HEK293T (cell line): ENCODE data around the gene HTATIP2.

Source experiments
- CTCF ChIA-PET: fragments of 350-600 bp; formaldehyde crosslinking; extraction: SDS; loops from one replicate; lab custom pipeline; 2021; ENCODE audit warnings: antibody characterized with exemption, inconsistent platforms; lab: Yijun Ruan, JAX
- POLR2A ChIA-PET: fragments of 350-600 bp; formaldehyde crosslinking; extraction: SDS; loops from one replicate; lab custom pipeline; 2020; ENCODE audit warnings: antibody characterized with exemption, inconsistent platforms; lab: Yijun Ruan, JAX
- DNase-seq: peaks from one replicate; pipeline ENCODE4 v3.0.0; 2012; ENCODE audit warnings: mixed read lengths; ENCODE audit errors: extremely low spot score
- ARNT ChIP-seq: fragments of 450-650 bp; IDR thresholded peaks from 2 replicates; pipeline ENCODE4 v1.6.1; 2017; ENCODE audit warnings: mild to moderate bottlenecking
- BHLHE40 ChIP-seq: fragments of 450-650 bp; IDR thresholded peaks from 2 replicates; pipeline ENCODE4 v1.6.1; 2016; ENCODE audit warnings: mild to moderate bottlenecking, moderate library complexity, borderline replicate concordance
- CTBP1 ChIP-seq: fragments of 450-650 bp; IDR thresholded peaks from 2 replicates; pipeline ENCODE4 v1.6.1; 2016; ENCODE audit warnings: borderline replicate concordance
- ELF4 ChIP-seq: fragments of 450-650 bp; IDR thresholded peaks from 2 replicates; pipeline ENCODE4 v1.6.1; 2017; ENCODE audit warnings: antibody characterized with exemption
- FOXA1 ChIP-seq: fragments of 450-650 bp; IDR thresholded peaks from 2 replicates; pipeline ENCODE4 v1.6.1; 2016; ENCODE audit warnings: mild to moderate bottlenecking
- FOXK2 ChIP-seq: fragments of 450-650 bp; IDR thresholded peaks from 2 replicates; pipeline ENCODE4 v1.6.1; 2016; ENCODE audit warnings: mild to moderate bottlenecking
- FOXM1 ChIP-seq: fragments of 450-650 bp; IDR thresholded peaks from 2 replicates; pipeline ENCODE4 v1.6.1; 2017; ENCODE audit warnings: mild to moderate bottlenecking, borderline replicate concordance
- HDGF ChIP-seq: fragments of 450-650 bp; IDR thresholded peaks from 2 replicates; pipeline ENCODE4 v1.6.1; 2017; ENCODE audit warnings: antibody characterized with exemption, borderline replicate concordance
- L3MBTL2 ChIP-seq: fragments of 450-650 bp; conservative IDR thresholded peaks from 2 replicates; pipeline ENCODE4 v1.6.1; 2016; ENCODE audit warnings: mild to moderate bottlenecking
- LEF1 ChIP-seq: fragments of 450-650 bp; IDR thresholded peaks from 2 replicates; pipeline ENCODE4 v1.6.1; 2017; ENCODE audit warnings: mild to moderate bottlenecking, borderline replicate concordance
- NFRKB ChIP-seq: fragments of 450-650 bp; IDR thresholded peaks from 2 replicates; pipeline ENCODE4 v1.6.1; 2016; ENCODE audit warnings: mild to moderate bottlenecking, moderate library complexity
- SP1 ChIP-seq: fragments of 450-650 bp; IDR thresholded peaks from 2 replicates; pipeline ENCODE4 v1.6.1; 2017
- SUZ12 ChIP-seq: fragments of 450-650 bp; IDR thresholded peaks from 2 replicates; pipeline ENCODE4 v1.6.1; 2016; ENCODE audit warnings: mild to moderate bottlenecking
- TARDBP ChIP-seq: fragments of 450-650 bp; IDR thresholded peaks from 2 replicates; pipeline ENCODE4 v1.6.1; 2016
- ZNF384 ChIP-seq: fragments of 450-650 bp; IDR thresholded peaks from 2 replicates; pipeline ENCODE4 v1.6.1; 2016
- TF ChIP-seq, protein P1 (sequence below): fragments of 450-650 bp; IDR thresholded peaks from 2 replicates; pipeline ENCODE4 v1.6.1; 2016

HTATIP2 gene

GRCh38 chr11:20387261-20388095, 24.0 kb downstream of the HTATIP2 start, which contains the start of gene PRMT3:
Gene PRMT3, plus strand, starts transcription at chr11:20387716. Its CDS starts 31 bp downstream, at chr11:20387747.
- no peak for TF ChIP-seq FOXA1
- TF ChIP-seq SUZ12: no peak
- peak; percentile 88 for TF ChIP-seq L3MBTL2
- TF ChIP-seq FOXM1: no peak
- no peak for TF ChIP-seq NFRKB
- TF ChIP-seq ARNT: no peak
- no peak for TF ChIP-seq SP1
- TF ChIP-seq CTBP1: peak; percentile 41; the same call in 1 of the 2 replicates
- TF ChIP-seq ELF4: peak; percentile 87
- ChIA-PET POLR2A (interaction anchor here (0.7 kb wide), 1 partner anchor 20 kb away, joined by 3 read pairs; no protein-coding TSS in a partner anchor), CTCF (interaction anchor here (1.4 to 2.1 kb wide), 2 partner anchors 10 to 15 kb away, joined by 3 to 6 read pairs; no protein-coding TSS in a partner anchor)
- peak; percentile 94 for DNase-seq

GRCh38 chr11:20388096-20389055, 24.9 kb downstream of the HTATIP2 start:
- ChIA-PET CTCF (interaction anchor here (2.1 kb wide), 1 partner anchor 9 kb away, joined by 6 read pairs; no protein-coding TSS in a partner anchor), POLR2A (interaction anchor here (0.9 kb wide), 1 partner anchor 8 kb away, joined by 4 read pairs; no protein-coding TSS in a partner anchor)
- TF ChIP-seq ZNF384 (no peak), HDGF (no peak), ELF4 (no peak), SP1 (no peak), ARNT (no peak), NFRKB (no peak), FOXA1 (no peak), LEF1 (no peak), SUZ12 (no peak), L3MBTL2 (no peak), CTBP1 (no peak), FOXK2 (no peak), FOXM1 (no peak), TARDBP (no peak), BHLHE40 (no peak)
- TF ChIP-seq, protein P1, sequence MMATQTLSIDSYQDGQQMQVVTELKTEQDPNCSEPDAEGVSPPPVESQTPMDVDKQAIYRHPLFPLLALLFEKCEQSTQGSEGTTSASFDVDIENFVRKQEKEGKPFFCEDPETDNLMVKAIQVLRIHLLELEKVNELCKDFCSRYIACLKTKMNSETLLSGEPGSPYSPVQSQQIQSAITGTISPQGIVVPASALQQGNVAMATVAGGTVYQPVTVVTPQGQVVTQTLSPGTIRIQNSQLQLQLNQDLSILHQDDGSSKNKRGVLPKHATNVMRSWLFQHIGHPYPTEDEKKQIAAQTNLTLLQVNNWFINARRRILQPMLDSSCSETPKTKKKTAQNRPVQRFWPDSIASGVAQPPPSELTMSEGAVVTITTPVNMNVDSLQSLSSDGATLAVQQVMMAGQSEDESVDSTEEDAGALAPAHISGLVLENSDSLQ: no peak
- no peak for DNase-seq

DNA sequence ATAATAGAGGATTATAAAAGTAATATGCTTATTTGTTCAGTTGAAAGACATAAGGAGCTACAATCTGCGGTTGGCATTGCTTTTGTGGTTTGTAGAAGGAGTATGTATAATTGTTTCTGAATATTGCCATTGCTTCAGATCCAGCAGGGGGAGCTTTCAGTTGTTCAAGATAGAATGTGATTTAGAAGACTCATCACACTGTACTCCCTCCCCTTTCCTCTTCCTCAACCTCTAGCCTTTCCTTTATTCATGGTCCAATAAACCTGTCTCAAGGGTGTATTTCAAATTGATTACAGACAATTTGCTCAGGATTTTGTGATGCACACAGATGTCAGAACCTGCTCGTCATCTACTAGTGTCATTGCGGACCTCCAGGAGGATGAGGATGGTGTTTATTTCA, 33.8 kb downstream of the HTATIP2 start:
- peak; percentile 35 for DNase-seq
- CTCF ChIA-PET: interaction anchor here (0.7 to 2.0 kb wide), 5 partner anchors 9 to 213 kb away, joined by 3 to 9 read pairs (median 4); no protein-coding TSS in a partner anchor
- TF ChIP-seq, protein P1: peak; percentile 39
- TF ChIP-seq NFRKB: no peak
- POLR2A ChIA-PET: interaction anchor here (0.7 to 1.1 kb wide), 2 partner anchors 9 kb away, joined by 3 to 4 read pairs; no protein-coding TSS in a partner anchor

GRCh38 chr11:20399498-20399897, 36.0 kb downstream of the HTATIP2 start:
- TF ChIP-seq ARNT (no peak), NFRKB (no peak), FOXM1 (no peak), SUZ12 (no peak), FOXK2 (no peak), HDGF (no peak), SP1 (no peak)
- ChIA-PET POLR2A (no interaction called here), CTCF (interaction anchor here (0.6 kb wide), 1 partner anchor 464 kb away, joined by 3 read pairs; no protein-coding TSS in a partner anchor)
- DNase-seq: no peak

- no peak for TF ChIP-seq TARDBP
- TF ChIP-seq BHLHE40: no peak
- no peak for TF ChIP-seq LEF1
- TF ChIP-seq CTBP1: no peak
- TF ChIP-seq SP1: no peak
- no peak for TF ChIP-seq SUZ12
- TF ChIP-seq FOXA1: no peak
- TF ChIP-seq ELF4: no peak
- no peak for TF ChIP-seq FOXK2
- no peak for TF ChIP-seq HDGF
- TF ChIP-seq ZNF384: no peak
- TF ChIP-seq, protein P1: no peak
- TF ChIP-seq L3MBTL2: no peak
- TF ChIP-seq ARNT: no peak
- no peak for DNase-seq
- ChIA-PET POLR2A (no interaction called here), CTCF (interaction anchor here (1.4 kb wide), 1 partner anchor 41 kb away, joined by 3 read pairs; no protein-coding TSS in a partner anchor)
Observed at GRCh38 chr11:20403059-20403458, 39.5 kb downstream of the HTATIP2 start.
